Stimulated activated CD4-positive, alpha-beta T cell treated with anti-CD3 and anti-CD28 coated beads, Interleukin-2, amount 100 ng/mL, for 4 hours (primary cell): ENCODE measurements around the gene TMEM154.

Source experiments
- DNase-seq: peaks from one replicate; pipeline ENCODE4 v3.0.0-alpha.2; 2020; ENCODE audit warnings: low read depth

TMEM154 gene

GRCh38 chr4:152628128-152628527 lies 51.7 kb downstream of the TMEM154 start:
- no peak for DNase-seq

- no peak for DNase-seq
These were observed 53.0 kb downstream of the TMEM154 start for GRCh38 chr4:152626790-152627189.

- DNase-seq = no peak
These were observed 58.9 kb downstream of the TMEM154 start for GRCh38 chr4:152620915-152621314.

GRCh38 chr4:152620218-152620617 lies 59.6 kb downstream of the TMEM154 start:
- no peak for DNase-seq

- DNase-seq = no peak
These were observed 60.2 kb downstream of the TMEM154 start for GRCh38 chr4:152619556-152619955.

GRCh38 chr4:152618971-152619370 lies 60.8 kb downstream of the TMEM154 start:
- no peak for DNase-seq

- no peak for DNase-seq
These were observed 63.0 kb downstream of the TMEM154 start for GRCh38 chr4:152616804-152617203.

GRCh38 chr4:152613841-152614721 lies 65.7 kb downstream of the TMEM154 start:
- no peak for DNase-seq

GRCh38 chr4:152613351-152613750 lies 66.4 kb downstream of the TMEM154 start:
- no peak for DNase-seq

- DNase-seq = no peak
These were observed 69.7 kb downstream of the TMEM154 start for GRCh38 chr4:152610131-152610530.

- DNase-seq = no peak
These were observed 70.3 kb downstream of the TMEM154 start for GRCh38 chr4:152609481-152609880.

- no peak for DNase-seq
These were observed 72.6 kb downstream of the TMEM154 start for GRCh38 chr4:152607178-152607577.

GRCh38 chr4:152606753-152607152 lies 73.0 kb downstream of the TMEM154 start:
- DNase-seq = no peak

GRCh38 chr4:152605641-152606335 lies 74.0 kb downstream of the TMEM154 start:
- no peak for DNase-seq

- DNase-seq = no peak
These were observed 74.8 kb downstream of the TMEM154 start for GRCh38 chr4:152605031-152605430.

GRCh38 chr4:152601156-152601555 lies 78.6 kb downstream of the TMEM154 start:
- DNase-seq = no peak

- DNase-seq = no peak
These were observed 80.2 kb downstream of the TMEM154 start for GRCh38 chr4:152599636-152600035.

GRCh38 chr4:152599095-152599494 lies 80.7 kb downstream of the TMEM154 start:
- DNase-seq = no peak

GRCh38 chr4:152598454-152598853 lies 81.3 kb downstream of the TMEM154 start:
- DNase-seq = no peak

- DNase-seq = no peak
These were observed 84.5 kb downstream of the TMEM154 start for GRCh38 chr4:152594978-152595925.

GRCh38 chr4:152594057-152594456 lies 85.7 kb downstream of the TMEM154 start:
- DNase-seq = no peak

GRCh38 chr4:152591876-152592275 lies 87.9 kb downstream of the TMEM154 start:
- DNase-seq = no peak
